Epithelial cell of proximal tubule (primary cell): ENCODE results near the gene LRCOL1. TPM values are rescaled to one million over a fixed set of nuclear protein-coding genes. Genes with fewer than 3 reads are reported as not detected.

Source experiments
- DNase-seq: peaks from one replicate; pipeline ENCODE4 v3.0.0-alpha.2; 2011; ENCODE audit warnings: low read depth
- H3K4me3 ChIP-seq: 2 replicates; pipeline ENCODE4 v1.5.1; 2011; ENCODE audit warnings: low read depth, mild to moderate bottlenecking, low read length
- CTCF ChIP-seq: conservative IDR thresholded peaks from 2 replicates; pipeline ENCODE4 v1.5.1; 2012; ENCODE audit warnings: low read depth, mild to moderate bottlenecking, low read length
- total RNA-seq: library from RNA; depleted of rRNA; stranded (reverse); fragments of >200 nt; gene quantifications from 2 replicates; pipeline ENCODE4 v1.2.3, GENCODE V29; 2015

LRCOL1 gene
- total RNA-seq, 1 donor from 2014 or later: not detected

GRCh38 chr12:132585177-132585576 lies 25.2 kb downstream of the LRCOL1 start:
- TF ChIP-seq CTCF: no peak
- H3K4me3 ChIP-seq: no peak overlapping the region
- DNase-seq: no peak

- no peak for TF ChIP-seq CTCF
- no peak overlapping the region for H3K4me3 ChIP-seq
- DNase-seq: no peak
Observed at GRCh38 chr12:132584429-132584828, 26.0 kb downstream of the LRCOL1 start.

GRCh38 chr12:132583736-132584135 lies 26.6 kb downstream of the LRCOL1 start:
- TF ChIP-seq CTCF: no peak
- DNase-seq: no peak
- no peak overlapping the region for H3K4me3 ChIP-seq

- DNase-seq: no peak
- no peak for TF ChIP-seq CTCF
- H3K4me3 ChIP-seq: no peak overlapping the region
Observed at GRCh38 chr12:132583411-132583710, 27.0 kb downstream of the LRCOL1 start.

- no peak for TF ChIP-seq CTCF
- DNase-seq: no peak
- H3K4me3 ChIP-seq: peak overlapping the region; percentile 25
Observed at GRCh38 chr12:132582582-132583410, 27.6 kb downstream of the LRCOL1 start.

GRCh38 chr12:132582058-132582420 lies 28.3 kb downstream of the LRCOL1 start:
- no peak for TF ChIP-seq CTCF
- H3K4me3 ChIP-seq: no peak overlapping the region
- no peak for DNase-seq
